ENCODE measurements around the gene CROCC2.
"Not testable (repeated sequence)": the region's sequence is repeated elsewhere in the genome, so short reads cannot be mapped to it uniquely, and the experiment has no call there.

Gene CROCC2

DNA sequence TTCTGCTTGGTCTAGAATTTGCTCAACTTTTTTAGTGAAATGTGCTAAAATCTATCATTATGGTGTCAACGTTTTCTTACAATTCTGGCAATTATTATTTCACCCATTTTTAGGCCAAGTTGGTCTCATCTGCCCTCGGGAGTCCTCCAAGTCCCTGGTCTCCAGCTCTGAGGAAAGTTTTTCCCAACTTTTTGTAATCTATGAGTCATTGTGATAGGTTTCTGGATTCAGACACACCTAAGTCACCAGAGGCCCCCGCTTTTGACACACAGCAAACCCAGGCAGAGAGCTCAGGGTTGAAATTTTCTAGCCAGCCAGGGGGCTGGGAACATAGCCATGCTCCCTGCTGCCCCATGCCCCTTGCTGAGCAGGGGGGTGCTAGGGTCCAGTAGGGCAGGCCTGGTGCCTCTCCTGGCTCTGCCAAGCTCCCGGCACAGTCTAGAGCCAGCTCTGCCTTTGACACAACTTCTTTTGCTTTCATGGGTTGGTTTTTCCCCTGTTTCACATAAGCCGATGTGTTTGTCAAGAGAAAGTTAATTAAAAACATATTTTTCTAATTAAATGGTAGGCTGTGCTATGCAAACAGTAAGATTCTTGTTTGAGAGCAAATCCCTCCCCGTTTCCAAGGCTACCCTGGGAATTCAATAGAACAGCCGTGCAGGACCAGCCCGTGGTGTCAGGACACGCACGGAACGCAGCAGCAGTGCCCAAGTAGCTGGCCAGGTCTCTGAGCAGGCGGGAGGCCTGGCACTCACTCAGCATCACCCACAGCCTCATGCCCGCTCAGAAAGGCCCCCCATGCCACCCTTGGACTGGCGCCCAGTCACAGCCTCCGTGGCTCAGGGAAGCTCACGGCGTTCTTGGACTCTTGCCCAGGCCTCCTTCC lies 66.7 kb downstream of the CROCC2 start:
- in situ Hi-C loops (cut with HindIII; ENCODE audit: low sequenced_read_pairs): no loop called here
- H3K4me3 ChIP-seq (ENCODE audit: low read depth, low read length): no peak overlapping the region
- DNase-seq (ENCODE audit: low read depth): no peak
- TF ChIP-seq, protein P1, sequence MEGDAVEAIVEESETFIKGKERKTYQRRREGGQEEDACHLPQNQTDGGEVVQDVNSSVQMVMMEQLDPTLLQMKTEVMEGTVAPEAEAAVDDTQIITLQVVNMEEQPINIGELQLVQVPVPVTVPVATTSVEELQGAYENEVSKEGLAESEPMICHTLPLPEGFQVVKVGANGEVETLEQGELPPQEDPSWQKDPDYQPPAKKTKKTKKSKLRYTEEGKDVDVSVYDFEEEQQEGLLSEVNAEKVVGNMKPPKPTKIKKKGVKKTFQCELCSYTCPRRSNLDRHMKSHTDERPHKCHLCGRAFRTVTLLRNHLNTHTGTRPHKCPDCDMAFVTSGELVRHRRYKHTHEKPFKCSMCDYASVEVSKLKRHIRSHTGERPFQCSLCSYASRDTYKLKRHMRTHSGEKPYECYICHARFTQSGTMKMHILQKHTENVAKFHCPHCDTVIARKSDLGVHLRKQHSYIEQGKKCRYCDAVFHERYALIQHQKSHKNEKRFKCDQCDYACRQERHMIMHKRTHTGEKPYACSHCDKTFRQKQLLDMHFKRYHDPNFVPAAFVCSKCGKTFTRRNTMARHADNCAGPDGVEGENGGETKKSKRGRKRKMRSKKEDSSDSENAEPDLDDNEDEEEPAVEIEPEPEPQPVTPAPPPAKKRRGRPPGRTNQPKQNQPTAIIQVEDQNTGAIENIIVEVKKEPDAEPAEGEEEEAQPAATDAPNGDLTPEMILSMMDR (IDR thresholded peaks at IDR 0.05; ENCODE audit: low read depth, low read length, missing control alignments): no peak

DNA sequence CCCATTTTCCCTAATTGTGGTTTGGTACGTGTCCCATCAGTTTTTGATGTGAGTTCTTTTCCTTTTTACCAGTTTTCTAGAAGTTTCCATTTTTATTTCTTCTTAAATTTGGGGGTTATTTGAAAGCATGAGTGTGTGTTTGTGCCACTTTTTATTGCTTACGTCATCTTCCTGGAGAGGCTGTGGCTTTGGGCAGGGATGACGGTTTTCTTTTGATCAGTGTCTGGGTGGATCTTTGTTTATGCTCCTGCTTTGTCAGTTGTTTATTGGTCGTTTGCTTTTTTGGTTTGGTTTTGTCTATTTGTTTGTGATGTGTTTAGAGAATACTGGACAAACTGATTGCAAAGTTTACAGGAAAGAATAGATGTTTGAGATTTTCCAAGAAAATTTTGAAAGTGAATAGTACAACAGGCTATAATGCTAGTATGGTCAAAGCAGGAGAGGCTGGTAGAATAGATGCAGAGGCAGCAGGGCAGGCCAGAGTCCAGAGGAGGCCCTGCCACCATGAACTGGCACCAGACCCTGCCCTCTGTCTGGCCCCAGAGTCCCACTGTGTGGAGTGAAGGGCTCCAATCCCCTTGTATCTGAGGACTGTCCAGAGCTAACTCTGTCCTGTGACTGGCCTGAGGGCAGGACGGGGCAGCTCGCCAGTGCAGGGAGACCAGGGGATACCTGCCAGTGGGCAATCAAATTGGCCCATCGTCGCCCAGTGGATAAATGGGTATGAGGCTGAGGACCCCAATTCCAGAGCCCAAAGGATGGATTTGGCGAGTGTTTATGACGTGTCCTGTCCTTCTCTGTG lies 68.8 kb downstream of the CROCC2 start:
- no peak overlapping the region for H3K4me3 ChIP-seq (ENCODE audit: low read depth, low read length)
- TF ChIP-seq, protein P1 (IDR thresholded peaks at IDR 0.05; ENCODE audit: low read depth, low read length, missing control alignments): no peak
- in situ Hi-C loops (cut with HindIII; ENCODE audit: low sequenced_read_pairs): no loop called here
- DNase-seq (ENCODE audit: low read depth): no peak

DNA sequence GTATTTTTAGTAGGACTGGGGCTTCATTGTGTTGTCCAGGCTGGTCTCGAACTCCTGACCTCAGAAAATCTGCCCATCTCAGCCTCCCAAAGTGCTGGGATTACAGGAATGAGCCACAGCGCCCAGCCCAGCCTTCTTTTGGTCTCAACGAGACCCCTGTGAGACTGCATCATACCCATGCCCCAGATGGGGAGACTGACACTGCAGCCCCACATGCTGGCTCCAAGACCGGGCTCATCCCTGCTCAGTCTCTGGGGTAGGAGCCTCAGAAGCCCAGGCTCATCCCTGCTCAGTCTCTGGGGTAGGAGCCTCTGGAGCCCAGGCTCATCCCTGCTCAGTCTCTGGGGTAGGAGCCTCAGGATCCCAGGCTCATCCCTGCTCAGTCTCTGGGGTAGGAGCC lies 69.8 kb downstream of the CROCC2 start:
- DNase-seq (ENCODE audit: low read depth); H3K4me3 ChIP-seq (ENCODE audit: low read depth, low read length); in situ Hi-C loops (cut with HindIII; ENCODE audit: low sequenced_read_pairs): not testable (repeated sequence)

DNA sequence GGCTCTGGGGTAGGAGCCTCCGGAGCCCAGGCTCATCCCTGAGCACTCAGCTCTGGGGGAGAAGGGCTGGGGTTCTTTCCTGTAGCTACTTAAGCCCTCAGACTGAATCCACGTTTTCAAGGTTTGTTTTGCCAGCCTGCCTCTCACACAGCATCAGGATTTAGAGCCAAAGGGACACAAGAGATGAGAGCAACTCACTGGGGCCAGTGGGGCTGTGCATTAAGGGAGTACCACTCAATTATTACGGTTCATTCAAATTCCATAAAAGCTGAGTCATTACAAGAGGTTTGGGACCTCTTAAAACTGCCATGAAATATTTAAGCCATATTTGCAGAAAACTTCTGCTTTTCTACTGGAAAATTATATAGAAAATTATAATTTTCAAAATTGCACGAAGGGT lies 75.1 kb downstream of the CROCC2 start:
- in situ Hi-C loops (cut with HindIII; ENCODE audit: low sequenced_read_pairs): no loop called here
- no peak for DNase-seq (ENCODE audit: low read depth)
- H3K4me3 ChIP-seq (ENCODE audit: low read depth, low read length): no peak overlapping the region
- TF ChIP-seq, protein P1 (IDR thresholded peaks at IDR 0.05; ENCODE audit: low read depth, low read length, missing control alignments): no peak

DNA sequence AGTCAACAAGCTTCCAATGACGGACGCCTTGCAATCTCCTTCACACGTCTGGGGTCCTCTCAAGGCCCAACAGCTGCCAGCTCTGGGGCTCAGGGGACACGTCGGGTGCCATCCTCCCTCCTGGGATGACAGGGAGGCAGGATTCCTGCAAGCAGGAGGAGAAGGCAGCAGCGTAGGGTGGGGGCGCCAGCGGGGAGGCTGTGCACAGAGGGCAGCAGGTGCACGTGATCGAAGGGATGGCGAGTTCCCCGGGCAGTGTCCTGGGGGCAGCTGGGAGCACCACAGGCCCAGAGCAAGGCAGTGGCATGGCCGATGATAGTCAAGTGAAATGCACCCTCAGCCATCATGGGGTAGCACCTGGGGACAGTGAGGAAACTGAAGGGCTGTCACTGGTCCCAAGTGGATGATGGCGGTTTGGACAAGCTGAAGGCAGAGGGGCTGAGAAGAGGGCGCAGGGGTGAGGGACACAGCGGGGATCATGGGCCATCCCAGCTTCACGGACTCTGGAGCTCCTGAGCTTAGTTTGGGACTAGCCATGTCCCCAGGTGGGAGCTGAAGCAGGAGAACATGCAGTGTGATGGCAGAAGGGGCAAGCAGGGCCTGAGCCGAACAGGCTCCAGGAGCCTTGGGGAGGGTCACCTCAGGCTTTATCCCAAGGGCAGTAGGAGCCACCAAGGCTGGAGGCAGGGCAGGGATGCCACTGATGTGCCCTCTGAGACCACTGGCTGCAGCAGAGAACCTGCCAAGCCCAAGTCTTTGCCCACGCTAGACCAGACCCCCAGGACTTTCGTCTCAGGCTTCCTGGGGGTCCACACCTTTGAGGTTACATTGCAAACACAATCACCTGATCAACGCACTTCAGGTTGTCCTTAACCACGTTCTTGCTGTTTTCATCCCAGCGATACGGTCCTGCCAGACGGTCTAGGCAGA lies 76.0 kb downstream of the CROCC2 start:
- TF ChIP-seq, protein P1 (IDR thresholded peaks at IDR 0.05; ENCODE audit: low read depth, low read length, missing control alignments): no peak
- H3K4me3 ChIP-seq (ENCODE audit: low read depth, low read length): no peak overlapping the region
- in situ Hi-C loops (cut with HindIII; ENCODE audit: low sequenced_read_pairs): no loop called here

DNA sequence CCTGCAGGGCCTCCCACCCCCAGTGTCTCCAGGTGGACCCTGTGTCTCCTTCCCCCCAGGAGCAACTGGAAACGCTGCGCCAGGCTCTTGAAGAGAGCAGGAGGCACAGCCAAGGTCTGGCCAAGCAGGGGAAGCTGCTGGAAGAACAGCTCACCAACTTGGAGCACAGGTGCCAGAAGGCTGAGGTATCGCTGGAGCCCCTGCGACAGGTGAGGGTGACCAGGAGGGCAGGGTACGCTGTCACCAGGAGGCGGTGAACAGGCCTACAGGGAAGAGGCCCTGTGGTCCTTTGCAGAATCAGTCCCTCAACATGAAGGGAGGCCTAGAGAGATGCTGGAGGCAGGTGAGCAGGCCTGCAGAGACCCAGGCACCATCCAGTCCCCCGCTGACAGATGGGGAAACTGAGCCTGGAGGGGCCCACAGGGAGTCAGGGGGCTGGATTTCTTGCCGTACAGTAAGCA lies 76.7 kb downstream of the CROCC2 start:
- in situ Hi-C loops (cut with HindIII; ENCODE audit: low sequenced_read_pairs): no loop called here
- TF ChIP-seq, protein P1 (IDR thresholded peaks at IDR 0.05; ENCODE audit: low read depth, low read length, missing control alignments): no peak
- no peak overlapping the region for H3K4me3 ChIP-seq (ENCODE audit: low read depth, low read length)
- no peak for DNase-seq (ENCODE audit: low read depth)

More for the DNA sequence above, 76.0 kb downstream of the CROCC2 start:
- DNase-seq (ENCODE audit: low read depth): no peak

Measured in astrocyte of the cerebellum (primary cell).